DMS153 treated with DMSO at 0.1 percent for 48 hours (cell line): ENCODE measurements around the gene GIMAP6.
"Not testable (repeated sequence)": the region's sequence is repeated elsewhere in the genome, so short reads cannot be mapped to it uniquely, and the experiment has no call there.

Experiments used
- DNase-seq: peaks from one replicate; lab custom pipeline; 2025; ENCODE audit not compliant: unreplicated experiment; lab: John Stamatoyannopoulos, UW

GIMAP6 gene

DNA sequence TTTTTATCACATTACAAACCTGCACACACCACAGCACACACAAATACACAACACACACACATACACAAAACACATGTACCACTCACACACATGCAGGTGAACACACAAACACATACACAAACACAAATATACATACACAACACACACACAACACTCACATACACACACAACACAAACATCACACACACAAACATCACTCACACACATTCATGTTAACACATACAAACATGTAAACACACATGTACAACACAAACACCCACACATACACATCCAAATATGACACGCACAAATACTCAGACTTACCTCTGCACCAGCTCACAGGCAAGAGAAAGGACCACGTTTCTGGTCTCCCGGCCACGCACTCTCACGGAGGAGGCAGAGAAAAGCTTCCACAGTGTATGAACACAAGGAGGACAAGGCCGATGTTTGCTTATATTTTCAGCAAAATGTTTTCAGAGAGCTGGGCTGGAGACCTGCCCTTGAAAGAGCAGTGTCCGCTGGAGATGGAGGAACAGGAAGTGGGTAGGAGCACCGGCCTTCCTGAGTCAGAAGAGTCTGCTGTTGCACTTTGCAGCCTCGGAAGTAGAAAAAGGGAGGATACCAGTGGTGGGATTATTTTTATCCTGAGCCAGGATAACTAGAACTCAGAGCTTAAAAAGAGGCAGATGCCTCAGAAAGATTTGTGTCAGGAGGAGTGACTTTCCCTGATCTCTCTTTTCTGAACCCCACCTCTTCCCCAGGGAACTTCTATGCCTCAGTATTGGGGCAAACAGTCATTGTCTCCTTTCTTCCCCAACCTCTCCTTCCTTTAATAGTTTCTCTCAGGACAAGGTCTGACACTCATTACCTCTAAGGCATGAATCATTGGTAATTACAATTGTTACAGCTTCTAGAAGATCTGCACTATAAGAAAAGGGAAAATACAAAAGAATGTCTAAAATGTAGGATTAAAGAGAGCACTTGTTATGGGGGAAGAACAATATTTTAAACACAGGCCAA is at the start of gene GIMAP6:
Gene GIMAP6 (minus strand): TSS at position 520 of the 999 bp plus-strand sequence. CDS start 2,243 bp downstream, outside the sequence.
- no peak for DNase-seq

DNA sequence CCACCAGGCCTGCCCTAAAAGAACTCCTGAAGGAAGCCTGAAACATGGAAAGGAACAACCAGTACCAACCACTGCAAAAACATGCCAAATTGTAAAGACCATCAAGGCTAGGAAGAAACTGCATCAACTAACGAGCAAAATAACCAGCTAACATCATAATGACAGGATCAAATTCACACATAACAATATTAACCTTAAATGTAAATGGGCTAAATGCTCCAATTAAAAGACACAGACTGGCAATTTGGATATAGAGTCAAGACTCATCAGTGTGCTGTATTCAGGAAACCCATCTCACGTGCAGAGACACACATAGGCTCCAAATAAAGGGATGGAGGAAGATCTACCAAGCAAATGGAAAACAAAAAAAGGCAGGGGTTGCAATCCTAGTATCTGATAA is 48.2 kb upstream of the GIMAP6 start:
- not testable (repeated sequence) for DNase-seq

DNA sequence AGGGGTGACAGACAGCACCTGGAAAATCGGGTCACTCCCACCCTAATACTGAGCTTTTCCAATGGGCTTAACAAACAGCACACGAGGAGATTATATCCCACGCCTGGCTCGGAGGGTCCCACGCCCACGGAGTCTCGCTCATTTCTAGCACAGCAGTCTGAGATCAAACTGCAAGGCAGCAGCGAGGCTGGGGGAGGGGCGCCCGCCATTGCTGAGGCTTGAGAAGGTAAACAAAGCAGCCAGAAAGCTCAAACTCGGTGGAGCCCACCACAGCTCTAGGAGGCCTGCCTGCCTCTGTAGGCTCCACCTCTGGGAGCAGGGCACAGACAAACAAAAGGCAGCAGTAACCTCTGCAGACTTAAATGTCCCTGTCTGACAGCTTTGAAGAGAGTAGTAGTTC is 46.4 kb upstream of the GIMAP6 start:
- not testable (repeated sequence) for DNase-seq

DNA sequence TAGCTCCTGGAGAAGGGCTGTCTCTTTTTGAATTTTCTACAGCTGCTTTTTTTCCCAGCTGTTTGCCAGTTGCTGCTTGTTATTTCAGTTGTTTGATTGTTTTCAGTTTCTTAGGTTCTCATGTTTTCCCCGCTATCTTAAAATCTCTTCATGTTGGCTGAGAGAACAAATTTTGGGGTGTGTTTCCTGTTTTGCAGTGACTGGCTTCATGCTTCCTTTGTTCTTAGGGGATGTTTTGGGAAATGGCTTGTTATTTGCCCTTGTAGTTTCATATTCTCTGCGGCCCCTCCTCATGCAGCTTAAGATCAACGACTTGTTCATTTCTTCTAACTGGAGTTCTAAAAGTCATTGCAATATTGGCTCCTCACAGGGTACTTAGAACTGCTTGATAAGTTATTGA is 44.7 kb upstream of the GIMAP6 start:
- not testable (repeated sequence) for DNase-seq

DNA sequence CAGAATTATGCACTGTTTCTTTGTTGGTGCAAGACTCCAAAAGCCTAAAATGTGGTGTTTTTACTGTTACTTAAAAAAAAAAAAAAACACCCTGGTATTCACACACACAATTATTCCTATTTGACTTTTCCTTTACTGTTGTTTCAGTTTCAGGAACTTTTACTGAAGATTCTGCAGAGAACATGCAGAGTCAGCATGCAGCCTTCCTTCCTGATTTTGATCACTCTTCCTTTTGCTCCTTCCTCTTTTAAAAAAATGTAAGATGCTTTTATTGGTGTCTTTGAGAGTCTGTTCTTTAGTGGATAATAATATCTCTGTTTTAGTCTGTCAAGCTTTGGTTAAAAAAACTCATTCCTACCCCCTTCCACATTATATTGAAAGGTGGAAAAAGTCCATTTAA is 44.1 kb upstream of the GIMAP6 start:
- DNase-seq, result not testable (repeated sequence)

DNA sequence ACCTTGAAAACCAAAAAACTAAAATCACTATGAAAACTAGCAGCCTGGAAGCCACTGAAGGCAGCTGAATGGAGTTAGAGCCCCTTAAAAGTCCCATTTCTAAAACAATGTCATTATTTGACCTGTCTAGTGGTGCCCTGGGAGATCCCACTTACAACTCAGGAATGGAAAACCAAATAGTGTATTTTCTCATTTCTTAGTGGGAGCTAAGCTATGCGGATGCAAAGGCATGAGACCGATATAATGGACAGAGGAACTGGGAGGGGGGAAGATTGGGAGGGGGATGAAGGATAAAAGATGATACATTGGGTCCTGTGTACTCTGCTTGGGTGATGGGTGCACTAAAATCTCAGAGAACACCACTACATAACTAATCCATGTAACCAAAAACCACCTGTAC is 43.5 kb upstream of the GIMAP6 start:
- no peak for DNase-seq

DNA sequence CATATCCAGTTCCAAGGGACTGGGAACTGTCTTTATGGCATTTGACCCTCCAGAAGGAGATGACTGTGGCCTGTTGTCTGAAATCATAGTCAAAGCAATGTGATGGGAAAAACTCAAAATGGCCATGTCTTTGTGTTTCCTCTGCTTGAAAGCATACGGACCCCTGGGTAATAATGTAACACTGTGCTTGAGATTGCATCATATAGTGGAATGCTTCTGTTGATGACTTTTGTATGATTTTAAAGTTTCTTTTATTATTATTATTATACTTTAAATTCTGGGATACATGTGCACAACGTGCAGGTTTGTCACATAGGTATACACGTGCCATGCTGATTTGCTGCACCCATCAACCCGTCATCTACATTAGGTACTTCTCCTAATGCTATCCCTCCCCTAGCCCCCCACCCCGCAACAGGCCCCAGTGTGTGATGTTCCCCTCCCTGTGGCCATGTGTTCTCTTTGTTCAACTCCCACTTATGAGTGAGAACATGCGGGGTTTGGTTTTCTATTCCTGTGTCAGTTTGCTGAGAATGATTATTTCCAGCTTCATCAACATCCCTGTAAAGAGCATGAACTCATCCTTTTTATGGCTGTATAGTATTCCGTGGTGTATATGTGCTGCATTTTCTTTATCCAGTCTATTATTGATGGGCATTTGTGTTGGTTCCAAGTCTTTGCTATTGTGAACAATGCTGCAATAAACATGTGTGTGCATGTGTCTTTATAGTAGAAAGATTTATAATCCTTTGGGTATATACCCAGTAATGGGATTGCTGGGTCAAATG is 39.8 kb upstream of the GIMAP6 start:
- not testable (repeated sequence) for DNase-seq

DNA sequence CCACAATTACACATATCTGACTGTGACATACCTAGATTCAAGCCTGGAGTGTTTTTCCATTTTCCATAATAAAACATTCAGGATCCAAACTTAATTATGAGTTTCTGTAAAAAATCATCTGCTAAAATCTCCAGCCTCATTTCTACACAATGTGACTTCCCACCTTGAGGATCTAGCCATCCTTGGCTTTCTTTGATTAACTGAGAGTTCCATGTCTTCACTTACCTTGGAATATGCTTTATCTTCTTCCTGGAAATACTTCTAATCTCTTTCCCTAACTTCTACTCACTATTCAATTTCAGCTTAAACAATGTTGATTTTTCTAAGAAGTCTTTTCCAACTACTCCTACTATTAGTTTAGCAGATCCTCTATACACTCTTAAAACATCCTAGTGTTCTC is 36.8 kb upstream of the GIMAP6 start:
- DNase-seq, result no peak

DNA sequence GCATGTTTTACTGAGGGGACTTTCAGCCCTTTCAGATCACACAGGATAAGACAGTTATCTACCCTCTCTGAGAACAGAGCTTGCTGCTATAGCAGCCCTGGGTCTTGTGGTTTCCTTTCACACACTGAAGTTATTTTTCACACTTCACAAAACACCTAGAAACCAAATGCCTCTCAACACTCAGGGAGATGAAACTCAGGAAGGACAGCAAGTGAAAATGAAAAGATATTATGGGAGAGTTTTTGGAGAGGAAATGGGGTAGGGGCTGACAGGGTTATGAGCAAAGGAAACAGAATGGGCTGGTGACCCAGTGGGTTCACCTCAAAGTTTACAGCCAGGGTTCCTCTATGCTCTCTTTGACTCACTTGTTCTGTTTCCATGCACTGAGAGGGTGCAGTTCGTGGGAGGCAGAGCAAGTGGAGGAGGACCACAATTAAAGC is 36.3 kb upstream of the GIMAP6 start:
- no peak for DNase-seq

DNA sequence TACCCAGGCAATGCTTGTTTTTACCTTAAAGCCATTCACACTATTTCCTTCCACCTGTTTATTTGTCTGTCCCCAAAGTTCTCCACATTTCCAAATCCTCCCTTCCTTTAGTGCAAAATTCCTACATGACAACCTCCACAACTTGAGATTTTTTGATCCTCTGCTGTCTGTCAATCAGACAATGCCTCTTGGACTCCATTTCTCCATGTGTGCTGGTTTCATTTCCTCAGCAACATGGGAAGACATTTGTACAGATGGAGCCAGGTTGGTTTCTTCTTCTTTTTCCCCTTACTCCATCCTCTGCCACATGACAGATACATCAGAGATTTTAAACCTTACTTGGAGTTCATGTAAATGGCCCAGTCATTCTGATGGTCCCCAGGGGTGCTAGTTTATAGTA is 34.2 kb upstream of the GIMAP6 start:
- no peak for DNase-seq

DNA sequence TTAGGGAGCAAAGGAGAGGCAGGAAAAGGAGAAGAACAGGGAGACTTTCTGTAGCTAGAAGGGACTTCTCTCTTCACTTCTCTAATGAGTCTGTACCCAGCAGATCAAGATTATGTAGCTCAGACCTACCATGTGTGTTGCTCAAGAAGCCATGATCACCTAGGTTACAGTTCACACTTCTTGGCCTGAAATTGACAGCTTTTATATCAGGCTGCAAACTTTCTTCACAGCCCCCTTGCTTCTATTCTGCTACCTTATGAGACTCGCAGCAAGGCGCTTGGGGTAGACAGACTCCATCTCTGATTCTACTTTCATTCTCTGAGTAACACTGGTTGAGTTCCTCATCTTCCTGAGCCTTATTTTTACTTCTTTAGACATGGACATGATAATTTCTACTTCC is 33.7 kb upstream of the GIMAP6 start:
- no peak for DNase-seq

DNA sequence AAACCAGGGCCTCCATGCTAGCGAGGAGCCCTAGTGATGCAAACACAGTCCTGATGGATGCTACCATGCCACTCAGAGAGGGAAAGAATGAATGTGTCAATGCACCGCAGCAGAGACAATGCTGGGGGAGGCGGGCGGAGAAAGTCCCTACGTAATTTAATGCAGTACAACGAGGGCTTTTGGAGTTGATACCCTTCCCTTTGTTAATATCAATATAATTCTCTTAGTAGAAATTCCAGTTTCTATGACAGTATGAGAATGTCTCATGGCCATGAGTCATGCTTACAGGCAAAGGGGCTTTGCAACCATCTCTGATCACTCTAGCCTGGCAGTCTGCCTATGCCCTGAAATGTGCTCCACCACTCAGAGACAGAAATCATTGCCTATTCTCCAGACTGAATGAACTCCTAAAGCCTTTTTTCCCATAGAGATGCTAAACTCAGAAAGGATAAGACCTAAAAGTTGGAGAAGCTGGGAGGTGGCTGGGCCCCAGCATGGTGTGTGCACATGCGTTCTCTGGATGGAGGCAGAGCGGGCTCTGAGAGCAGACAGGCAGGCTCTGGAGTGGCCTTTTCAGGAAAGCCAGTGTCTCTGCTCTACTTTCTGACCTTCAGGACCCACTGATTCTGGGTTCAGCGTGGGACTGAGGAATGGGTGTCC is 33.0 kb upstream of the GIMAP6 start:
- no peak for DNase-seq

DNA sequence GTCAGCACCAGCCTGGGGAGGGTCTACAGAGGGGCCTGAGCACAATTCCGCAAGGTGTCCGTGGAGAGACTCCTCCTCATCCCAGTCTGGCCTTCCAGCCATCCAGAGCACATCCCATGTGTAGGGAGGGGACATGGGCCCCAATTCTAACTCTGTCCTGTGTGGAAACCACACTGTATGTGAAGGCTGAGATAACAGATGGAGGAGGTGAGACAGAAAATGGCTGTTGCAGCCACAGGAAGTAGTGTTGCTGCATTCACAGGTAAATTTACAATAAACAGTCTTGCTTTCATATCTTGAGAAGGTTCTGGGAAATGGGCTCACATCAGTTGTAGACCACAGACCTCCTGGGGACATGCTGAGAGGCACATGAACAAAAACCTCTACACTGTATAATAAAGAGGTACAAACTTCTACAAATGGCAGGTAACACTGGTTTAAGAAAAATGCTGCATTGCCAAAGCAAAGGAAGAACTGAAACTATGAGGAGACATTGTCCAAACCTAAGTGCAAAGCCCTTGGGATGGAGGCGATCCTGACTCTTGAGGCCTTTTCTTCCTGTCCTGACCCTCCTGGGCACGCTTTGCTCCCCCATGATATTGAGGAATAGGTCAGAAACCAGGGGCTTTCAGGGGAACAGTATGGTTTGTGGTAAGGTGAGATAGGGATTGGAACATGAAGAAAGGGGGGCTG is 31.8 kb upstream of the GIMAP6 start:
- no peak for DNase-seq

DNA sequence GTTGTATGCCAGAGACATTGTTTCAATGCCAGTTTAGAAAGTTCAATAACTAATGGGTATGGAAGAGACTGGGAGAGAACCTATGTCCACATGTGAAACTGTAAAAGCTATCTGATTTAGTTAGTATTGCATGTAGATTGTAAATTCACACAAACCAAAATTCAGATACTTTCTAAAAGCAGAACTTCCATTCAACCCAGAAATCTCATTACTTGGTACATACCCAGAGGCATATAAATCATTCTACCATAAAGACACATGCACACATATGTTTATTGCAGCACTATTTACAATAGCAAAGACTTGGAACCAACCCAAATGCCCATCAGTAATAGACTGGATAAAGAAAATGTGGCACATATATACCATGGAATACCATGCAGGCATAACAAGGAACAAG is 30.6 kb upstream of the GIMAP6 start:
- not testable (repeated sequence) for DNase-seq

DNA sequence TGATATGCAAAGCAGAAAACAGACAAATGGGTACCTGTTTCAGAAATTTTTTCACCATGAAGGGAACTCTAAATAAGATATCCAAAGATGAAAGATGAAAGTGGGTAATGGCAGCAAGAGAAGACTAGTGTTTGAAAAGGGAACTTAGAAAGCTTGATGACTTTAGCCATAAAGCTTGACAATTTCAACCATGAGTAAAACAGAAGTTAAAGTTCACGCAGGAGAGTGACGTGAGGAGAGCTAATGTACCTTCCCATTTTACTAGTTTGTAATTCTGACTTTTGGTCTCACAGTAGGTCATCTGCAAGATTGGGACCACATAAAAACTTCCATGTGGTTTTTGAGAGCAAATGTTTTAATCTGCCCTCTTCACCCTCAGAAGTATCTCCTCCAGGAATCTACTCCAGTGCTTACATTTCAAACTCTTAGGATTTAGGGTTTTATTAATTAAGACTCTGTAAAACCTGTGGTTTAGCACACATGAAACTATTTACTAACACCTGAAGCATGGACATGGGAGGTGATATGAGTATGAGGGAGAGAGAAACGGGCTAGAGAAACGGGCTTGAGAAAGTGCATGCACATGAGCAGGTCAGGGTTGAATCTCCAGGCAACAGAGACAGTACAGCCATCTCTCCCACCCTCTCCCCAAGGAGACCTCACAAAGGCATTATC is 28.9 kb upstream of the GIMAP6 start:
- DNase-seq, result no peak

DNA sequence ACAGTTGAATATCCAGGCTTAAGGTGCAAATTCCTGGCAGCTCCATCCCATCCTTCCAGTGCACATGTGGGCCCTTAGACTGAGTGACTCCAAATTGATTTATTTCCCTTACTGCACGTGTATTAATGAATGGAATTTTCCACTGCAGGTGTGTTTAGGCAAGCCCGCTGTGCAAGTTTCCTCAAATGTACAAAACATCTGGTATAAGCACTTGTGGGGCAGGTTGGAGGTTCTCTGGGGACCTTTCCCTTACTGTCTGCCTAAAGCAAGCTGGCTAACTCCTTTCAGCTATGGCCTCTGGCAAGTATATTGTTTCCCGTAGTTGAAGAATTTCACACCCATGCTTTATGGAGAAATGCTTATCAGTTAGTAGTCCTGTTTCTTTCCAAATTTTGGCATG is 25.3 kb upstream of the GIMAP6 start:
- no peak for DNase-seq

DNA sequence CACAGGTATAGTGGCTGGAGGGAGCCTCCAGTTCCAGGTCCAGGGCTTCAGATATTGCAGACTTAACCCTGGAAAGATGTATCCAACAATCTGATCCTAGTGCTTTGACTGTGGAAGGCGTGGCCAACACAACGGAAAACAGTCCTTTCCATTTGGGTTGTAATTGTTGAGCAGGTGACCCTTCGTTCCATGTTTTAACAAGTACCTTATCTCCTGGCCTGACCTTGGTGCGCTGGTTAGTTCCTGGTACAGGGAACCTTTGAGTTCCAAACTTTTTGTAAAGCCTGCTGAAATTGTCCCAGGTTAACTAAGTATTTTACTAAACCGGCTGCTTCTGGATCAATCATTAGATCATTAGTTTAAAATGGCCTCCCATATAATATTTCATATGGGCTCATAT is 23.9 kb upstream of the GIMAP6 start:
- DNase-seq, result no peak

DNA sequence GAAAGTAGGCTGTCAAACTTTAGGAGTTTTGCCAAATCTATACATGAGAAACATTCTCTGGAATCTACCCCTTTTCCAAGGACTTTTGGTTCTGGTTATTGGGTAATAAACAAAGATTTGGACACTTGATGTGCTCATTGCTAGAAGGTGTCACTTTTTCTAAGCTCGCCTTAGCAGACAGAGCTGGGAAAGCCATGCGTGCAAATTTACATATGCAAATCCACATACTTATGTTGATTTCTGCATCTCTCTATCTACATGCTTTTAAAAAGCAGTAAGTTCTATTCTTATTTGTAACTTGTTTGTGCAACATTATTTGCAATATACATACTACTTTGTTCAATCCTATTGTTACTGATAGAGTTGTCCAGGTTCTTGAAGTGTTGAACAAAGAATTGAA is 22.5 kb upstream of the GIMAP6 start:
- no peak for DNase-seq

DNA sequence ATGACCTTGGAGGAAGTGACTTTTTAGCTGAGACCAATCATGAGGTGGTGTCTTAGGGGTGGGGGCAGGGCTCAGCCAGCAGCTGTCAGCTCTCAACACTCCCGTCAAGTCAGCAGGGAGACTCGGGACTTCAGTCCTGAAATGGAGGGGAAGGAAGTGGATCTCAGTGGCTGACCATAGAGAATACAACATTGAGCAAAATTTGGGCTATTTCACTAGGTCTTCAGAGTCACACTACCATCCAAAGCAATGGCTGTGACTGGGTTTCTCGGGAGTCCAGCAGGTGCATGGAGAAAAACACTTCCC is 16.8 kb upstream of the GIMAP6 start:
- no peak for DNase-seq

DNA sequence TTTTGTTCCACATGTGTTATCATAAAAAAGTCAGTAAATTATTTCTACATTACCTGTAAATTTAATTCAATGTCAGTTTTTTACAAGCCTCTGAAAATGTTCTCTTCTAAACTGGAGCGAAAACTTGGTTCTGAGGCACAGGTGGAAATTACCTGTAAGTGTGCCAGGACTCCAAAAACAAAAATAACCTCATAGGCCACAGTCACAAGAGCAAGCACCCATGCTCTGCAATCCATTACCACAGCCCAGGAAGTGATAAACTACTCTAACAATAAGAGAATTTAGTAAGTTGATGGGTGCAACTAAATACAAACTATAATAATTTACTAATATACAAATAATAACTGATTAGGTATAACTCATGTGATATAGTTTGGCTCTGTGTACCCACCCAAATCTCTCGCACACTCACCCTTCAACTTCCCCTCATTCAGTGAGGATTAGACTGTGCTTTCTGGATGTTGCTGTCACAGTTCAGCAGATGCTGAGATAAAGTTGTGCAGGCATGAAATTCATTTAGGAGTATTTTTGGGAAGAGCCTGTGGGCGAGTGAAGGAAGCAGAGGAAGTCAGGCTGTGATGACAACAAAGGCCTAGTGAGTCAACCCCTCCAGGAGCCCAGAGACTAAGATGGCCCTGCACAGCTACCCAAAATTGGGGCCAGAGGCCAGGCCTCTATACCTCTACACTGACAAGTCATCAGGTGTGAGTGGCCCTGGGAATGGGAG is 16.3 kb upstream of the GIMAP6 start:
- DNase-seq, result no peak
